Immature natural killer cell (primary cell): ENCODE data around the gene ARV1. TPM values are rescaled to one million over a fixed set of nuclear protein-coding genes. Genes with fewer than 3 reads are reported as not detected.

Experiments used
- DNase-seq, 3 donors: peaks; one replicate each; pipeline ENCODE4 v3.0.0; 2022; ENCODE audit warnings: mixed read lengths in 1 of 3
- H3K27ac Mint-ChIP-seq, 6 donors: one replicate each; pipeline ENCODE4 v1.8.0; 2020; ENCODE audit warnings: mixed read lengths in 6 of 6, mild to moderate bottlenecking in 5 of 6, inconsistent platforms in 4 of 6, moderate library complexity in 3 of 6
- H3K27me3 Mint-ChIP-seq, 3 donors: one replicate each; pipeline ENCODE4 v1.8.0; 2020 to 2021; ENCODE audit warnings: low read depth in 3 of 3, mild to moderate bottlenecking in 3 of 3, mixed read lengths in 3 of 3, moderate library complexity in 3 of 3, inconsistent platforms in 1 of 3
- H3K36me3 Mint-ChIP-seq, 3 donors: one replicate each; pipeline ENCODE4 v1.8.0; 2020; ENCODE audit warnings: mixed read lengths in 3 of 3, inconsistent platforms in 2 of 3, mild to moderate bottlenecking in 2 of 3
- H3K4me1 Mint-ChIP-seq, 2 donors: one replicate each; pipeline ENCODE4 v1.8.0; 2020; ENCODE audit warnings: inconsistent platforms in 2 of 2, mild to moderate bottlenecking in 2 of 2, mixed read lengths in 2 of 2, moderate library complexity in 1 of 2
- H3K4me3 Mint-ChIP-seq, 5 donors: one replicate each; pipeline ENCODE4 v1.8.0; 2020; ENCODE audit warnings: mild to moderate bottlenecking in 5 of 5, mixed read lengths in 5 of 5, inconsistent platforms in 3 of 5, moderate library complexity in 3 of 5
- H3K9me3 Mint-ChIP-seq, 6 donors: one replicate each; pipeline ENCODE4 v1.8.0; 2020; ENCODE audit warnings: mild to moderate bottlenecking in 6 of 6, mixed read lengths in 6 of 6, inconsistent platforms in 4 of 6, moderate library complexity in 3 of 6
- polyA plus RNA-seq, 3 donors: library from polyadenylated mRNA; unstranded; fragments of 300-500 nt; fragmentation: Illumina TruSeq; gene quantifications; one replicate each; pipeline ENCODE4 v1.2.3, GENCODE V29; 2021

ARV1 gene
- polyA plus RNA-seq, 3 donors from 2014 or later = 19.6 to 28.5 (median 24.4) TPM

- Mint-ChIP-seq H3K27ac (no peak overlapping the region), H3K36me3 (no peaks in the 10 kb centered on the region)
- DNase-seq = no peak
Measured at GRCh38 chr1:231029841-231030240, 50.9 kb downstream of the ARV1 start.

GRCh38 chr1:231032963-231033362 lies 54.1 kb downstream of the ARV1 start:
- Mint-ChIP-seq H3K36me3 (no peaks in the 10 kb centered on the region), H3K9me3 (no peaks in the 10 kb centered on the region), H3K4me3 (no peak overlapping the region), H3K27me3 (peaks cover 0 to 6% (median 0%) of the 10 kb centered on the region in 3 donors), H3K27ac (no peak overlapping the region), H3K4me1 (peaks cover 19 to 25% of the 10 kb centered on the region in 2 donors)
- no peak for DNase-seq

More at GRCh38 chr1:231029841-231030240, 50.9 kb downstream of the ARV1 start:
- Mint-ChIP-seq H3K9me3 (no peaks in the 10 kb centered on the region), H3K4me1 (peaks cover 4 to 6% of the 10 kb centered on the region in 2 donors), H3K27me3 (peaks cover 0 to 2% (median 1%) of the 10 kb centered on the region in 3 donors), H3K4me3 (no peak overlapping the region)

GRCh38 chr1:231035799-231036198 lies 56.9 kb downstream of the ARV1 start:
- Mint-ChIP-seq H3K4me1 (peaks cover 20 to 30% of the 10 kb centered on the region in 2 donors), H3K4me3 (no peak overlapping the region), H3K9me3 (no peaks in the 10 kb centered on the region)

GRCh38 chr1:231036416-231036815 lies 57.5 kb downstream of the ARV1 start:
- no peak for DNase-seq
- peaks cover 0 to 14% (median 7%) of the 10 kb centered on the region in 3 donors for H3K27me3 Mint-ChIP-seq
- no peaks in the 10 kb centered on the region for H3K36me3 Mint-ChIP-seq
- peak overlapping the region in 2 of 6 donors; percentile 56 to 68 for H3K27ac Mint-ChIP-seq
- H3K4me3 Mint-ChIP-seq = peak overlapping the region in 3 of 5 donors; percentile 0 to 23 (median 1)
- H3K9me3 Mint-ChIP-seq = no peaks in the 10 kb centered on the region
- H3K4me1 Mint-ChIP-seq = peaks cover 23 to 34% of the 10 kb centered on the region in 2 donors

More at GRCh38 chr1:231035799-231036198, 56.9 kb downstream of the ARV1 start:
- Mint-ChIP-seq H3K27me3 (peaks cover 0 to 13% (median 3%) of the 10 kb centered on the region in 3 donors), H3K27ac (peak overlapping the region in 1 of 6 donors; percentile 14), H3K36me3 (no peaks in the 10 kb centered on the region)
- DNase-seq = no peak

- Mint-ChIP-seq H3K36me3 (no peaks in the 10 kb centered on the region), H3K4me3 (peak overlapping the region in 4 of 5 donors; percentile 10 to 81 (median 77)), H3K27me3 (peaks cover 0 to 14% (median 8%) of the 10 kb centered on the region in 3 donors), H3K9me3 (no peaks in the 10 kb centered on the region), H3K27ac (no peak overlapping the region), H3K4me1 (peaks cover 23 to 36% of the 10 kb centered on the region in 2 donors)
- no peak for DNase-seq
Measured at GRCh38 chr1:231037585-231038517, 59.0 kb downstream of the ARV1 start.

- Mint-ChIP-seq H3K36me3 (no peaks in the 10 kb centered on the region), H3K4me3 (peak overlapping the region; percentile 74 to 83 (median 81)), H3K9me3 (no peaks in the 10 kb centered on the region), H3K27ac (no peak overlapping the region), H3K27me3 (peaks cover 0 to 14% (median 8%) of the 10 kb centered on the region in 3 donors), H3K4me1 (peaks cover 23 to 36% of the 10 kb centered on the region in 2 donors)
- peak; percentile 26 to 34 (median 33) for DNase-seq
Measured at GRCh38 chr1:231039161-231040018, 60.5 kb downstream of the ARV1 start.

GRCh38 chr1:231040019-231040799 lies 61.3 kb downstream of the ARV1 start, which contains the start of gene FAM89A:
FAM89A (minus strand) TSS chr1:231040254; CDS start chr1:231040211, 43 bp downstream.
- Mint-ChIP-seq H3K27me3 (peaks cover 2 to 14% (median 8%) of the 10 kb centered on the region in 3 donors), H3K9me3 (peaks cover 0 to 4% (median 0%) of the 10 kb centered on the region in 6 donors), H3K4me3 (peak within 1 kb of the TSS; percentile 74 to 87 (median 81)), H3K4me1 (peaks cover 23 to 36% of the 10 kb centered on the region in 2 donors), H3K27ac (peak within 1 kb of the TSS in 2 of 6 donors; percentile 28 to 45), H3K36me3 (no peaks in the 10 kb centered on the region)
- peak; percentile 62 to 70 (median 67) for DNase-seq

- H3K36me3 Mint-ChIP-seq = no peaks in the 10 kb centered on the region
- peak in 1 of 3 donors; percentile 3 for DNase-seq
Measured at GRCh38 chr1:231040800-231041718, 62.2 kb downstream of the ARV1 start.

GRCh38 chr1:231041719-231042261 lies 62.9 kb downstream of the ARV1 start:
- Mint-ChIP-seq H3K27ac (peak overlapping the region in 1 of 6 donors; percentile 10), H3K36me3 (no peaks in the 10 kb centered on the region), H3K4me3 (peak overlapping the region in 4 of 5 donors; percentile 46 to 87 (median 68)), H3K9me3 (peaks cover 0 to 4% (median 0%) of the 10 kb centered on the region in 6 donors), H3K27me3 (peaks cover 4 to 14% (median 9%) of the 10 kb centered on the region in 3 donors), H3K4me1 (peaks cover 15 to 26% of the 10 kb centered on the region in 2 donors)
- DNase-seq = no peak

More at GRCh38 chr1:231040800-231041718, 62.2 kb downstream of the ARV1 start:
- Mint-ChIP-seq H3K27ac (peak overlapping the region in 5 of 6 donors; percentile 6 to 74 (median 45)), H3K4me1 (peaks cover 22 to 33% of the 10 kb centered on the region in 2 donors), H3K9me3 (peaks cover 0 to 4% (median 0%) of the 10 kb centered on the region in 6 donors), H3K27me3 (peaks cover 4 to 13% (median 8%) of the 10 kb centered on the region in 3 donors), H3K4me3 (peak overlapping the region; percentile 67 to 87 (median 81))

GRCh38 chr1:231044588-231044987 lies 65.7 kb downstream of the ARV1 start:
- no peaks in the 10 kb centered on the region for H3K36me3 Mint-ChIP-seq
- H3K27me3 Mint-ChIP-seq = peaks cover 6 to 14% (median 9%) of the 10 kb centered on the region in 3 donors
- H3K4me1 Mint-ChIP-seq = peaks cover 3 to 6% of the 10 kb centered on the region in 2 donors
- H3K9me3 Mint-ChIP-seq = peaks cover 0 to 4% (median 0%) of the 10 kb centered on the region in 6 donors
- H3K27ac Mint-ChIP-seq = no peak overlapping the region
- no peak overlapping the region for H3K4me3 Mint-ChIP-seq
- DNase-seq = no peak

GRCh38 chr1:231045286-231045685 lies 66.4 kb downstream of the ARV1 start:
- no peak for DNase-seq
- Mint-ChIP-seq H3K27ac (no peak overlapping the region), H3K9me3 (peaks cover 0 to 4% (median 0%) of the 10 kb centered on the region in 6 donors), H3K36me3 (no peaks in the 10 kb centered on the region), H3K27me3 (peaks cover 6 to 13% (median 9%) of the 10 kb centered on the region in 3 donors), H3K4me1 (peaks cover 3 to 6% of the 10 kb centered on the region in 2 donors), H3K4me3 (no peak overlapping the region)
